ENCODE results near the gene SEMA4D.

SEMA4D gene

DNA sequence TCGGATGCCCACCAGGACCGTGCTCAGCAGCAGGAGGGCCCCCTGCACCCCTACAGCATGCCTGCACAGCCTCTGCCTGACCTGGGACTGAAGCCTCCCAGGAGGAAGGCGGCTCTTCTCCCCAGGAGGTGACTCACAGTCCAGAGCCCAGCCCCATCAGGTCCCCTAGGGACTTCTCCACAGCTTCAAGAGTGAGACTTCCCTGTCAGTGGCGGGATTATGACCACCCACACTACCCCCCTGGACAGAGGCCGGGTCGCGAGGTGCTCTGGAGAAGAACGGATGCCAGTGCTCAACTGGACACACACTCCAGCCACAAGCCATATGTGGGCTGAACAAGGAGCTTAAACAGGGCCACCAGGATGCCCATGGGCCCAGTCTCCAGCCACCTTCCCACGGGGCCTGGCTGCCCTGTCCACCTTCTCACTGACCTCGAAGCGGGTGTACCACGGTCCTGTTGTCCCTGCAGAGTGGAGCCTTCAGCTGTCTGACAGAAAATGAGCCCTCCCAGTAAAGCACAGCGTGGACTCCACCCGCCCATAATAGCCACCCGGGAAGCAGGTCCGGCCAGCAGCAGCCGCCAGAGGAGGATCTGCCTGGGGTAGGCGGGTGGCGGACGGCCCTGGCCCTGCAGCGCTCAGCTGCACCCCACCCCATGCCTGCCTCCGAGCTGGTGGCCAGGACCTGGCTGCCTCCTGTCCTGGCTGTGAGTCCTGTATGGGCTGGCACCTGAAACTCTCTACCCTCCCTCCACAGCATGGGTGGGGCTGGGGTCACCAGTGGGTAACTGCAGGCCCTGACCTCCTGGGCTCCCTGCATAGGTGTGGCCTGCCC is 54.7 kb downstream of the SEMA4D start:
- Histone ChIP-seq H3K27me3 (no peaks in the 10 kb centered on the region), H3K27ac (peak overlapping the region; percentile 83), H3K9me3 (no peaks in the 10 kb centered on the region), H3K4me1 (ENCODE audit: control insufficient read depth in 1 of 2, insufficient read depth in 1 of 2, low read depth in 1 of 2, low read length in 1 of 2) (peaks cover 37 to 52% of the 10 kb centered on the region in 2 experiments), H3K36me3 (peaks cover 63% of the 10 kb centered on the region), H3K4me3 (ENCODE audit: low read depth in 1 of 2, low read length in 1 of 2) (no peak overlapping the region)
- no peak for TF ChIP-seq CTCF (IDR thresholded peaks at IDR 0.05)

GRCh38 chr9:89442501-89442978 is 55.4 kb downstream of the SEMA4D start:
- TF ChIP-seq CTCF (IDR thresholded peaks at IDR 0.05) = no peak
- Histone ChIP-seq H3K4me3 (ENCODE audit: low read depth in 1 of 2, low read length in 1 of 2) (no peak overlapping the region), H3K4me1 (ENCODE audit: control insufficient read depth in 1 of 2, insufficient read depth in 1 of 2, low read depth in 1 of 2, low read length in 1 of 2) (peaks cover 43 to 59% of the 10 kb centered on the region in 2 experiments), H3K27me3 (no peaks in the 10 kb centered on the region), H3K9me3 (no peaks in the 10 kb centered on the region), H3K27ac (peak overlapping the region; percentile 83), H3K36me3 (peaks cover 61% of the 10 kb centered on the region)

DNA sequence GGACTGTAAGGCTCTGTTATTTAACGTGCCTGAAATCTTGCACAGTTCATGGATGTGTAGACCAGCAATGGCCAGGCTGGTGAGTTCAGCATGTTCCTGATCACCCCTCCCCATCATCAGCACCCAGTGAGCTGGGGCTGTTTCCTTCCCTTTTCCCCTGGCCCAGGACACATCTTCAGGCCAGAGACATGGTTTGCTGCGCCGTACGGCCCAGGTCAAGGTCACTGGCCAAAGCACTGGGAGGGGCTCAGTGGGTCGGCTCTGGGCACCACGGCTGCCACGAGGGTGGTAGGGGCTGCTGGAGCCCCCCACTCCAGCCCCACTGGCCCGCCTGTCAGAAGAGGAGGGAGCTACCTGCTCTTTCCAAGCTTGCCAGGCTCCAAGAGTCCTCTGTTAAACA is 55.9 kb downstream of the SEMA4D start:
- H3K27me3 ChIP-seq = no peaks in the 10 kb centered on the region
- TF ChIP-seq CTCF (IDR thresholded peaks at IDR 0.05) = no peak
- peaks cover 62% of the 10 kb centered on the region for H3K36me3 ChIP-seq
- H3K9me3 ChIP-seq = no peaks in the 10 kb centered on the region
- peaks cover 49 to 64% of the 10 kb centered on the region in 2 experiments for H3K4me1 ChIP-seq (ENCODE audit: control insufficient read depth in 1 of 2, insufficient read depth in 1 of 2, low read depth in 1 of 2, low read length in 1 of 2)
- peak overlapping the region; percentile 83 for H3K27ac ChIP-seq
- peak overlapping the region in 1 of 2 experiments; percentile 31 for H3K4me3 ChIP-seq (ENCODE audit: low read depth in 1 of 2, low read length in 1 of 2)

DNA sequence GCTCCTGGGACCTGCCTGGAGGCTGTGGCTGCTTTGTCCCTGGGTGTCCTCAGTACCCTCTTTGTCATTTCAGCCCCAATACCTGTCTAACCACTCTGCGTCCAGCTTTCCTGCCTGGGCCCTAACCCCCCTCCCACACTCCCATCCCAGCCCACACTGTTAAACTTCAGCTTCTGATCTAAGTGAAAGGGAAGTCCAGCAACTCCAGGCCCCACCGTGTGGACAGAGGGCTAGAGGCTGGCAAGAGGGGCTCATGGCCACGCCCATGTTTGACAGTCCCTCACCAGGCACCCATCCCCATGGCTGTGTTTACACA is 56.3 kb downstream of the SEMA4D start:
- Histone ChIP-seq H3K36me3 (peaks cover 62% of the 10 kb centered on the region), H3K27me3 (no peaks in the 10 kb centered on the region), H3K4me3 (ENCODE audit: low read depth in 1 of 2, low read length in 1 of 2) (peak overlapping the region in 1 of 2 experiments; percentile 31), H3K4me1 (ENCODE audit: control insufficient read depth in 1 of 2, insufficient read depth in 1 of 2, low read depth in 1 of 2, low read length in 1 of 2) (peaks cover 53 to 68% of the 10 kb centered on the region in 2 experiments), H3K9me3 (no peaks in the 10 kb centered on the region), H3K27ac (peak overlapping the region; percentile 83)
- no peak for TF ChIP-seq CTCF (IDR thresholded peaks at IDR 0.05)

GRCh38 chr9:89440951-89441654 is 56.8 kb downstream of the SEMA4D start:
- H3K36me3 ChIP-seq = peaks cover 63% of the 10 kb centered on the region
- no peaks in the 10 kb centered on the region for H3K9me3 ChIP-seq
- no peak for TF ChIP-seq CTCF (IDR thresholded peaks at IDR 0.05)
- H3K27me3 ChIP-seq = no peaks in the 10 kb centered on the region
- peaks cover 58 to 73% of the 10 kb centered on the region in 2 experiments for H3K4me1 ChIP-seq (ENCODE audit: control insufficient read depth in 1 of 2, insufficient read depth in 1 of 2, low read depth in 1 of 2, low read length in 1 of 2)
- H3K27ac ChIP-seq = peak overlapping the region; percentile 83
- H3K4me3 ChIP-seq (ENCODE audit: low read depth in 1 of 2, low read length in 1 of 2) = peak overlapping the region in 1 of 2 experiments; percentile 21

Measured in neutrophil (primary cell).